Measurements from ENCODE around the gene PKP4. TPM values are rescaled to one million over a fixed set of nuclear protein-coding genes. Genes with fewer than 3 reads are reported as not detected.

PKP4 gene
- total RNA-seq, 1 donor from 2014 or later, result 119 TPM

- no peak overlapping the region for H3K4me3 Mint-ChIP-seq (ENCODE audit: unreplicated experiment)
- H3K27ac Mint-ChIP-seq (ENCODE audit: unreplicated experiment), result no peak overlapping the region
- H3K9me3 Mint-ChIP-seq (ENCODE audit: unreplicated experiment), result no peaks in the 10 kb centered on the region
- no peaks in the 10 kb centered on the region for H3K36me3 Mint-ChIP-seq (ENCODE audit: unreplicated experiment)
- peaks cover 20% of the 10 kb centered on the region for H3K27me3 Mint-ChIP-seq (ENCODE audit: unreplicated experiment)
- DNase-seq (ENCODE audit: extremely low spot score, unreplicated experiment), result no peak
- peaks cover 19% of the 10 kb centered on the region for H3K4me1 Mint-ChIP-seq (ENCODE audit: unreplicated experiment)
- TF ChIP-seq, protein P1, sequence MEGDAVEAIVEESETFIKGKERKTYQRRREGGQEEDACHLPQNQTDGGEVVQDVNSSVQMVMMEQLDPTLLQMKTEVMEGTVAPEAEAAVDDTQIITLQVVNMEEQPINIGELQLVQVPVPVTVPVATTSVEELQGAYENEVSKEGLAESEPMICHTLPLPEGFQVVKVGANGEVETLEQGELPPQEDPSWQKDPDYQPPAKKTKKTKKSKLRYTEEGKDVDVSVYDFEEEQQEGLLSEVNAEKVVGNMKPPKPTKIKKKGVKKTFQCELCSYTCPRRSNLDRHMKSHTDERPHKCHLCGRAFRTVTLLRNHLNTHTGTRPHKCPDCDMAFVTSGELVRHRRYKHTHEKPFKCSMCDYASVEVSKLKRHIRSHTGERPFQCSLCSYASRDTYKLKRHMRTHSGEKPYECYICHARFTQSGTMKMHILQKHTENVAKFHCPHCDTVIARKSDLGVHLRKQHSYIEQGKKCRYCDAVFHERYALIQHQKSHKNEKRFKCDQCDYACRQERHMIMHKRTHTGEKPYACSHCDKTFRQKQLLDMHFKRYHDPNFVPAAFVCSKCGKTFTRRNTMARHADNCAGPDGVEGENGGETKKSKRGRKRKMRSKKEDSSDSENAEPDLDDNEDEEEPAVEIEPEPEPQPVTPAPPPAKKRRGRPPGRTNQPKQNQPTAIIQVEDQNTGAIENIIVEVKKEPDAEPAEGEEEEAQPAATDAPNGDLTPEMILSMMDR (IDR thresholded peaks at IDR 0.05), result no peak
These were observed 270.3 kb downstream of the PKP4 start for GRCh38 chr2:158726911-158727592.

DNA sequence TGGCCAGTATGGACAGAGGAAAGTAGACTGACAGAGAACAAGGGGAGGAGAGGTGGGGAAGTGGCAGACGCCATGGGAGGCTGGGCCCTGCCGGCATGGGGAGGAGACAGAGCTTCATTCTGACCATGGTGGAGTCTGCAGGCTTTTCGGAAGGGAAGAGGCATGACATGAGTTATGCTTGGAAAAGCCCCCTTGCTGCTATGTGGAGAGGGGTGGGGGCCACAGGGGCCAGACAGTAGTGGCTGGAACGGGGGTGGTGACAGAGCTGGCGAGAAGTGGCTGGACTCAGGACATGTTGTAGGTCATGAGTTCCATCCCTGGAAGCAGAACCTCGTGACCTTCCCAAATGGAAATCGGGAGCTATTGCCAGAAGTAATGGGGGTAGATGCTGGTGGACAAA is 271.7 kb downstream of the PKP4 start:
- H3K4me3 Mint-ChIP-seq (ENCODE audit: unreplicated experiment), result no peak overlapping the region
- H3K27ac Mint-ChIP-seq (ENCODE audit: unreplicated experiment), result no peak overlapping the region
- H3K27me3 Mint-ChIP-seq (ENCODE audit: unreplicated experiment), result peaks cover 28% of the 10 kb centered on the region
- no peaks in the 10 kb centered on the region for H3K9me3 Mint-ChIP-seq (ENCODE audit: unreplicated experiment)
- TF ChIP-seq, protein P1 (IDR thresholded peaks at IDR 0.05), result no peak
- H3K4me1 Mint-ChIP-seq (ENCODE audit: unreplicated experiment), result peaks cover 23% of the 10 kb centered on the region
- no peak for DNase-seq (ENCODE audit: extremely low spot score, unreplicated experiment)
- H3K36me3 Mint-ChIP-seq (ENCODE audit: unreplicated experiment), result no peaks in the 10 kb centered on the region

DNA sequence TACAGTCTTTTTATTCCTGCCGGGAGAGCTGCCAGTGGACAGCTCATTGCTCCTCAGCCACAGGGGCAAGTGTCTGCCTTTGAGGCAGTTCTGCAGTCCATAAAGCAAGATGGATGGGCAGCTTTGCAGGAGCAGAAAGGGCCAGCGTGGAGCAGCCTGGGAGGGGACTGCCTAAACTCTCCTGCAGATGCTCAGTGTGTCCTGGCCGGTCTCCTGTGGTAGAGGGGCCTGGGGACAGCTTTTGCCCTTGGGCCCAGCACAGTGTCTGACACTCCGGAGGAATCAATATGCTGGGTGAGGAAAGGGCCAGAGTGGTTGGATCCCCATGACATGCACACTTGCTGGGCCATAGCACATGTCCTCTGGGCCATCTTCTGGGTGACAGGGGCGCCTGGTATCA is 272.7 kb downstream of the PKP4 start:
- Mint-ChIP-seq H3K9me3 (ENCODE audit: unreplicated experiment) (no peaks in the 10 kb centered on the region), H3K36me3 (ENCODE audit: unreplicated experiment) (no peaks in the 10 kb centered on the region), H3K27ac (ENCODE audit: unreplicated experiment) (no peak overlapping the region), H3K4me3 (ENCODE audit: unreplicated experiment) (no peak overlapping the region), H3K4me1 (ENCODE audit: unreplicated experiment) (peaks cover 17% of the 10 kb centered on the region), H3K27me3 (ENCODE audit: unreplicated experiment) (peaks cover 31% of the 10 kb centered on the region)
- no peak for DNase-seq (ENCODE audit: extremely low spot score, unreplicated experiment)
- TF ChIP-seq, protein P1 (IDR thresholded peaks at IDR 0.05), result no peak

DNA sequence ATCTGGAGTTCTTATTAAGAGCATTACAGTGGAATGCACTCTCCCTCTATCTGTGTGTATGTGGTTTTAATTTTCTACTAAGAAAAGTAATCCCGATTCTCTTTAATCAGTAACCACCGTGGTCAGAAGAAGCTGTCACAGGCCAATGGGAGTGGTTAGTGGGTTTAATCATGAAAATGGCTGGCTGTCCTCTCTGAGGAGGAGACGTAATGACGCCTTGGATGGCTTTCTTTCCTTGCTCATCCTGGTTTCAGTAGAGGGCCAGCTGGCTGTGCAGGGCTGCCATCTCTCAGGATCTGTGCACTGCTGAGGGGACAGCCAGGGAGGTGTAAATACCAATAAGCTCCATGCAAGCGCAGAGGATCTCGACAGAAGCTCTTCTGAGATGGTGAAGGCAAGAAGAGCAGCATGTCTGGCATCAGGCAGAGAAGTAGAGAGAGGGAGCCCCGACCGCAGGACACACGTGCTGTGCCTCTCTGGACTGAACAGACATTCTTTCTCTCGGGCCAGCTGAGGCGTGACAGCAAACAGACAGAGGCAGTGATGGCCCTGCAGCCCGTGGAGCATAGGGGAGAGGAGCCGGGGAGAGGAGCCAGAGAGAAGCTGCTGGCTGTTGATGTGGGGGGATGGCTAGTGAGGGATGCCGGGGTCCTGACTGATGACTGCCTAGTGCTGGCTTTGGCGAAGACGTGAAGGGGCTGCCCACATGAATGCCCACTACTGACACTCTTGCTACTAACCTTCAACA is 273.3 kb downstream of the PKP4 start:
- no peak overlapping the region for H3K4me3 Mint-ChIP-seq (ENCODE audit: unreplicated experiment)
- H3K9me3 Mint-ChIP-seq (ENCODE audit: unreplicated experiment), result no peaks in the 10 kb centered on the region
- TF ChIP-seq, protein P1 (IDR thresholded peaks at IDR 0.05), result no peak
- no peak for DNase-seq (ENCODE audit: extremely low spot score, unreplicated experiment)
- H3K27ac Mint-ChIP-seq (ENCODE audit: unreplicated experiment), result no peak overlapping the region
- peaks cover 32% of the 10 kb centered on the region for H3K27me3 Mint-ChIP-seq (ENCODE audit: unreplicated experiment)
- H3K4me1 Mint-ChIP-seq (ENCODE audit: unreplicated experiment), result peaks cover 12% of the 10 kb centered on the region
- no peaks in the 10 kb centered on the region for H3K36me3 Mint-ChIP-seq (ENCODE audit: unreplicated experiment)

GRCh38 chr2:158730621-158731140 is 273.9 kb downstream of the PKP4 start:
- TF ChIP-seq, protein P1 (IDR thresholded peaks at IDR 0.05), result no peak
- no peak overlapping the region for H3K4me3 Mint-ChIP-seq (ENCODE audit: unreplicated experiment)
- H3K9me3 Mint-ChIP-seq (ENCODE audit: unreplicated experiment), result no peaks in the 10 kb centered on the region
- peaks cover 6% of the 10 kb centered on the region for H3K4me1 Mint-ChIP-seq (ENCODE audit: unreplicated experiment)
- DNase-seq (ENCODE audit: extremely low spot score, unreplicated experiment), result no peak
- no peak overlapping the region for H3K27ac Mint-ChIP-seq (ENCODE audit: unreplicated experiment)
- peaks cover 32% of the 10 kb centered on the region for H3K27me3 Mint-ChIP-seq (ENCODE audit: unreplicated experiment)
- H3K36me3 Mint-ChIP-seq (ENCODE audit: unreplicated experiment), result no peaks in the 10 kb centered on the region

Data from osteocyte (in vitro differentiated cells).